GM12891 (cell line): Measurements from ENCODE around the gene IGSF3.
"Not testable (repeated sequence)": the region's sequence is repeated elsewhere in the genome, so short reads cannot be mapped to it uniquely, and the experiment has no call there.

Experiments
- DNase-seq: peaks from one replicate; pipeline ENCODE4 v3.0.0; 2011; ENCODE audit warnings: low spot score; ENCODE audit not compliant: insufficient read length
- FAIRE-seq: peaks from 2 replicates; lab custom pipeline; 2011; peaks lifted over from hg19 to GRCh38; lab: Jason Lieb, UNC
- PAX5 ChIP-seq: IDR thresholded peaks from 2 replicates; pipeline ENCODE4 v1.6.1; 2011; ENCODE audit warnings: low read length, moderate library complexity, mild to moderate bottlenecking; ENCODE audit not compliant: insufficient read depth, severe bottlenecking
- POLR2A ChIP-seq: IDR thresholded peaks from 2 replicates; pipeline ENCODE4 v1.6.1; 2011; ENCODE audit warnings: low read depth, low read length, control low read depth
- POLR2AphosphoS5 ChIP-seq: IDR thresholded peaks from 2 replicates; pipeline ENCODE4 v1.6.1; 2011; ENCODE audit warnings: low read depth, low read length, control low read depth
- POU2F2 ChIP-seq: IDR thresholded peaks from 2 replicates; pipeline ENCODE4 v1.6.1; 2011; ENCODE audit warnings: low read depth, mild to moderate bottlenecking, control low read depth, low read length, moderate library complexity
- SPI1 ChIP-seq: IDR thresholded peaks from 2 replicates; pipeline ENCODE4 v1.6.1; 2011; ENCODE audit warnings: low read depth, low read length, control low read depth
- TAF1 ChIP-seq: IDR thresholded peaks from 2 replicates; pipeline ENCODE4 v1.6.1; 2011; ENCODE audit warnings: low read depth, low read length, control low read depth

The IGSF3 gene

DNA sequence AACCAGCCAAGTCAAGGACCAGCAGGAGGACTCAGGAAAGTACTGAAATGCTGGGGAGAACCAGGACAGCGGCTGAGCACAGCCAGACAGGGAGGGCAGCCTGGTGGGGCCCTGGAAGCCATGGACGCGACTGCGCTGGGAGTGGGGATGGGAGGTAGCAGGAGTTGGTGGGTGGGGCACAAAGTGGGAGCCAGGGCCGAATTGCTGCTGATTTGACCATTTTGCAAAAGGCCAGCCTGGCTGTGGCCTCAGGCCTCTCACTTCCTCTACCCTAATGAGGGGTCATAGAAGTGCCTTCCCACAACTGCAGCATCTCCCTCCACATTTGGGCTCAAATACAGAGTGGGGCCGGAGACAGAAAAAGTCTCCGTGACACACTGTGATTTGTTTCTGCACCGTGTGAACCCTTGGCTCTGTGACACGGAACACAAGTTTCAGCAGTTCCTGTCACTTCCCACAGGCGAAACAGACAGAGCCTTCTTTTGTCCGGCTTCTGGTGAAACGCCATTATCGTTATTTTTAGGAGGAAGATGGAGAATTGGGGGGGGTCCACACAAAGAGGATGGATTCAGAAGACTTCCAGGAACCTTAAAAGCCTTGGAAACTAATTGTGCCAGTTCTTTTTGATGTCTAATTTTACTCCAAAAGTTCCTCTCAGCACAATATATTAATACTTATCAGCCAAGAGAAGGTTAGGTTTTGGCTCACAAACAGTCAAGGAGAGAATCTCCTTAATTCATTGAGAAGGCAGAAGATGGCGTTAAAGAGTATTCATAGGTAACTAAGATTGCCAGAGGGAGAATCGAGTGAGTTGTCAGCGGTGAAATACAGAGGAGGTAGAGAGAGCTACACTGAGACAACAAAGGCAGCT, 21.5 kb downstream of the IGSF3 start:
- not testable (repeated sequence) for DNase-seq, FAIRE-seq
- TF ChIP-seq SPI1 = peak; percentile 42

DNA sequence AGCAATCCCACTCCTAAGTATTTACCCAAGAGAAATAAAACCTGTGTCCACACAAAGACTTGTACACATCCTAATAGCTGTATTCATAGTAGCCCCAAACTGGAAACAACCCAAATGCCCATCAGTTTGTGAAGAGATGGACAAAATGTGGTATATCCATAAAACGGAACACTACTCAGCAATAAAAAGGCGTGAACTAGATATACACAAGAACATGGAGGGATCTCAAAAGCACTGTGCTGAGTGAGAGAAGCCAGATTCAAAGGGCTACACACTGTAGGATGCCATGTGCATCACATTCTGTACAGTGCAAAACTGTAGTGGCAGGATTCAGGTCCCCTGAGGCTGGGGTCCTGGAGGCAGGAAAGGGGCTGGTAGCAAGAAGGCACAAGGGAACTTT, 22.5 kb downstream of the IGSF3 start:
- DNase-seq, FAIRE-seq: not testable (repeated sequence)

DNA sequence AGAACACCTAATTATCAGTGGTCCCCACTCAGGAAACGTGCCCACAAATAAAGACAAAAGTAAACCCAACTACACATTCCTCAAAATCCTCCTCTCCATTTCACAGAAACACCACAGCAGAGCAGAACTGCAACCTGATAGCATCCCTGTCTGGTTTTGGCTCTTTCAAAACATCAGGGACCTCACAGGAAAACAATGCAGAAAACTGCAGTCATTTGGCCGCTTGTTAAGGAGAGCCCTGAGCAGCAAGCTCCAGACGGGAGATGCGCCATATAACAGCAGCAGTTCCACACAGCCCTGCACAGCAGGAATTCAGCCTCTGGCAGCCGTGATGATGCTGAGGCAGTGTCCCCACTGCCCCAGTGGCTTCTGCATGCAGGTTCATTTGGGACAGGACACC, 23.4 kb downstream of the IGSF3 start:
- DNase-seq, FAIRE-seq: not testable (repeated sequence)

DNA sequence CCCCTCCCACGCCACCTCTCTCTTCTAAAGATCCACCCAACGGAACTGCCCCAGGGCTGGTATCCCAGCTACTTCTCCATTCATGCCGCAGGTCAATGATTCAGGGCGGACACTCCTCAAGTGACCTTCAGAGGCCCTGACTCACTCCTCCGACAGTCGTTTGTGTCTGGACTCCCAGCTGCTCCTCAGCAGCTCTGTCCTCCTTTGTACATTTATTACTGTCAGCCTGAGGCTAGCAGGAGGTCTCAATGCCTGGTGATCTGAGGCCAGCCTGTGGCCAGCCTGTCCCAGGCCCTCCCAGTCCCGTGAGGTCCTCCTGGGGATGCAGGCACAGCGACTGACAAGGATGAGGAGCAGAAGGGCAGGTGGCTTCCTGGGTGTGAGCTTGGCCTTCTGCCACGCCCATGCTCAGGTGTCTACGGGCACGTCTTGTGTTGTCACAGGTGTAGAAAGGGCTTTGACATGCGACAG, 24.2 kb downstream of the IGSF3 start:
- not testable (repeated sequence) for DNase-seq, FAIRE-seq

DNA sequence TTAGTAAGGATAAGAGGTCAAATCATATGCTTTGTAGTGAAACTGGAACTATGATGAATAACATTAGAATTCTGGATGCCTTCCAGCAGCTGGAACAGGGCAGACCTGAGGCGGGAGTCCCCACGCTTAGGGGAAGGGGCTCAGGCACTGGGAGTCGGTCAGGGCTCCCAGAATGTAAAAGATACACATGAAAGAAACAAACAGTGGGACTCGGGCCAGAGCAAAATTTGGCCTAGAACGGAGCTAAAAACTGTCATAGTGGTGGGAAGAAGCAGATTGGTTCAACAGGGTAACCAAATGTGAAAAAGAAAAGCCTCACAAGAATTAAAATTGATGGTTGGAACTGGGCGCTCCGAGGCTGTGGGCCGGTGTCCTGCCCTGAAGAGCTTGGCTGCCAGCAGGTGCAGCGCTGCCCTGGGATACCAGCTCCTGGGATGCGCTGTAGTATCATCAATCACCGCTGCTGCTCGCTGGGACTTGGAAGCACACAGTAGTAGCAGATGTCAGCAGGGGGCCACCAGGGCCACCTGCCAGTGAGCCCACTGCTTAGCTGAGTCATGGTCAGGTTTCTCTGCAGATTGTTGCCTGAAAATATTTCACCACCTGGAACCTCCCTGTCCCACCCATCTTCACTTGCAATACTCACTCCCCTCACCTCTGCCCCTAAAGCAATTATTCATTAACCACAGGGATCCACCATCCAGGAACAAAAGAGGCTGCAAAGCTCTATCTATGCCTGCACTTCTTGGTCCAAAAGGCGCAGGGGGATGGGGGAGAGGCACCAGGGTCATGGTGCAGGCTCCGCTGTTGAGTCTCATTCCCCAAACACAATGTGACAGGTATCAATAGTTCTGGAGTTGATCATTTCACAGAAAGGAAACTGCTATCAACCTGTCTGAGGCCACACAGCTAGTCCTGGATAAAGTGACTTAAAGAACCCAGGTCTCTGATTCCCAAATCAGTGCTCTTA, 24.9 kb downstream of the IGSF3 start:
- DNase-seq = not testable (repeated sequence)

GRCh38 chr1:116637583-116637982, 29.9 kb downstream of the IGSF3 start:
- not testable (repeated sequence) for DNase-seq, FAIRE-seq

More for the DNA sequence above, 24.9 kb downstream of the IGSF3 start:
- FAIRE-seq = not testable (repeated sequence)

- FAIRE-seq = not testable (repeated sequence)
Observed at GRCh38 chr1:116636584-116636983, 30.9 kb downstream of the IGSF3 start.

DNA sequence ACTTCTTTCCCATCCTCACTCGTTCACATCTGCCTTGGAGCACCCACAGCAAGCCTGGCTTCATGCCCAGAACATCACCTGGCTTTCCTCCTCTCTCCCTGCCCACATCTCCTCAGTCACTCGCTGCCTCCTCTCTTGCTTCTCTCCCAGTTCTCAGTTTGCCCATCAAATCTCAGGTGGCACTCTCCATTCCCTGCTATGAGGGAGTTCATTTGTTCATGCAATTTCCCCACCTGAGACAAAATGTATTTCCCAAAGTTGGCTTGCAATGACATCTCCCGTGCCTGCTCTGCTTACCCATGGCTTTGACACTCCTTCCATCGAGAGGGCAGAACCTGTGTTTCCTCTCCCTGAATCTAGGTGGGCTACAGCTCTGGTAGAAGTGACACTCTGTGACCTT, 33.1 kb downstream of the IGSF3 start:
- not testable (repeated sequence) for FAIRE-seq, DNase-seq

More at GRCh38 chr1:116636584-116636983, 30.9 kb downstream of the IGSF3 start:
- DNase-seq = not testable (repeated sequence)

DNA sequence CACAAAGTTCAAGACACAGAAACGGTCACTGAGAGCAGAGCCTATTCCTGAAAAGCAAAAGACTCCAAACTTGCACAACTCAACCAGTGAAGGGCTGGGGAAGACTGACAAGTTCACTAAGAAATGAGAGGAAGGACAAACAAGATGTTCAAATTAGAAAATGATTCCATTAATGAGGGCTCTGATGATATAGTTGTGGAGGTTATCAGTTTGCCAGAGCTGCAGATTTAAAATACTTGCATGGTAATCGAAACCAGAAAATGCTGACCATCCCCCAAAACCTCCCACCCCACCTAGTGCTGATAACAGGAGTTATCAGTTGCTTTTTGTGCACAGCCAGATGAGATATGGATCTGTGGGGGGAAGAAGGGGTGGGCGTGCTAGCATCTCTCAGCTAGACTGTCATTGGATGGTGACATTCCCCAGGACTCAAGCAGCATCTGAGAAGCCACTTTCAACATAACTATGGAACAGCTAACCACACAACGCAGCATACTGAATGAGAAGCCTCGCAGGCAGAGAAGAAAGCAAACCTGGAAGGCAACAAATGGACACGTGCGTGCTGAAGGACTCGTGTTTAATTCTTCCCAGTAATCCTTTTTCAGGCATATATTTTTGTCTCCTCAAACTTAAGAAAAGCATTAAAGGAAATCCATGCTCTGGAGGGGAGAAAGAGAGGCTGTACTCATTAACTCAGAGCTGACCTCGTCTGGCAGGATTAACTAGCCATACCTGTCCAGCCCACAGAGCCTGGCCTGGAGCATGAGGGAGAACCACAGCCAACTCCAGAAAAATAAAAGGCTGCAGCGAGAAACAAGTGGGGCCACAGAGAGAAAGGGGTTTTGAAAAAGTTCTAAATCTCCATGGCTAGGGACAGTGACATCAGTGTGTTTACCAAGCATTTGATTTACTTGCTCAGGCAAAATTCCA, 35.3 kb downstream of the IGSF3 start:
- DNase-seq, FAIRE-seq: not testable (repeated sequence)

DNA sequence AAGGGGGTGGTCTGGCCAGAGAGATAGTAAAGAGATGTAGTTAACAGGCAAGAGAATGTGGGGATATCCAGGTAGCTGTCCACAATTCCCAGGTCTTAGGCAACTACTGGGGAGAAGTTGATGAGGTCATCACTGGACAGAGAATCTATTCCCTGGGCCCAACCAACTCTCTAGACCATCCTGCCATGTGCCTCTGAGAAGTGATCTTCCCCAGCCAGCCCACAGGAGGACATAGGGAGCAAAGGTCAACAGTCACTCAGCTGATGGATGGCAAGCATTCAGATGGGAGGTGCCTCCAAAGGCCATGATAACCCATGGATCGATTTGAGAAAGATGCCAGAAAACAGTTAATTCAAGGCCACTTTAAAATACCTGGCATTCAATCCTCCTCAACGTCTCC, 36.0 kb downstream of the IGSF3 start:
- FAIRE-seq, DNase-seq: not testable (repeated sequence)

- FAIRE-seq, DNase-seq: not testable (repeated sequence)
Observed at GRCh38 chr1:116630057-116630456, 37.5 kb downstream of the IGSF3 start.

DNA sequence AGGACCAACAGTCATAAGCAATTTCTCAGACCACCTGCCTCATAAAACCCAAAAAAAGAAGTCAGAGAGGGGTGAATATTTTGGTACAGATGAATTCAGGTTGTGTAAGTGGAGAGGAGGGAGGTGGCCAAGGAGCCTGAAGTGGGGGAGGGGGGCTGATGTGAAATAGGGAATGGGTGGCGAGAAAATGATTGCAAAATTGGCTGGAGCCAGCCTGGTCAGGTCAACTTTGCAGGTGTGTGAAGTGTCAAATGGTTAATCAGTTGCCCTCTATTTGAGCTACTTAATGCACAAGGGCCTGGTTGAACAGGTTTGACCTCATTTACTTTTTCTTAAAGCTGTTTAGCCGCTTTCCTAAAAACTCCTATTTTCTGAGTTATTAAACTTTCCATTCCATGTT, 38.1 kb downstream of the IGSF3 start:
- not testable (repeated sequence) for FAIRE-seq, DNase-seq

DNA sequence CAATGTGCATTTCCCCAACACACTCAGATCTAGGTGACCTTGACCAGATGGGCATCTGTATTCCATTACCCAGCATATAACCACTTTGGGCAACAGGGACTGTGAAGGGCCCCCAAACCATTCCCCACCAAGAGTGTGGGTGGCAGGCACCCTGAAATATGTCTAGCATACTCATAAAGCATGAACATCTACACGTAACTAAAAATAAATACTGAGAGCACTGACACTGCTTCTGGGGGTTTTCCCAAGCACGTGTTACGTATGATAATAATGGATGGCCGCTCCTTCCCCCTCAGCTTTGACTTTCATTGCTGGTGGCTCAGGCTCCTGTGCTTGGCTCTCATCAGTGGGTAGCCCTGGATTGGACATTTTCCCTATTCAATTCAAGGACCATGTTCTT, 39.1 kb downstream of the IGSF3 start:
- FAIRE-seq (no peak), DNase-seq (peak; percentile 2)
- 0 out of 2 replicates have a peak, but pooled peaks have one; percentile 9 for TF ChIP-seq POU2F2
- no peak for TF ChIP-seq TAF1
- no peak for TF ChIP-seq PAX5
- no peak; the same call in 1 of the 2 replicates for TF ChIP-seq POLR2AphosphoS5
- no peak for TF ChIP-seq SPI1
- TF ChIP-seq POLR2A = no peak

DNA sequence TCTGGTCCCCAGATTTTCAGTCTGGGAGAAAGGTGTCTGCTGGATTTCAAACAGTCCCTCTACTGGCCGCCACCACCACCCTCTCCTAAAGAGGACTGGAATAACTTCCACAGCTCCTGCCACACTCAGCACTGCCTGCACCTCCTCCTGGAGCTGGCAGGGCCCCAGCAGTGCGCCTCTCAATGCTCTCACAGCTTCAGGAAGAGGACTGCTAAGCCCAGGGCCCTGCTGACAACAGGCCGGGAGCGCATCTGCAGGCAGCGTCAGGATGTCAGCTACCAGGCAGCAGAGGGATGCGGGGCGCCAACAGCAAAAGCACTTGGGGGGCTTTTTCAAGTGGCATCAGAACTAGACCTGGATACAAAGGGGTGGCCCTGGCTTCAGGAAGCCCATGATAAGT, 40.2 kb downstream of the IGSF3 start:
- DNase-seq, FAIRE-seq: not testable (repeated sequence)

DNA sequence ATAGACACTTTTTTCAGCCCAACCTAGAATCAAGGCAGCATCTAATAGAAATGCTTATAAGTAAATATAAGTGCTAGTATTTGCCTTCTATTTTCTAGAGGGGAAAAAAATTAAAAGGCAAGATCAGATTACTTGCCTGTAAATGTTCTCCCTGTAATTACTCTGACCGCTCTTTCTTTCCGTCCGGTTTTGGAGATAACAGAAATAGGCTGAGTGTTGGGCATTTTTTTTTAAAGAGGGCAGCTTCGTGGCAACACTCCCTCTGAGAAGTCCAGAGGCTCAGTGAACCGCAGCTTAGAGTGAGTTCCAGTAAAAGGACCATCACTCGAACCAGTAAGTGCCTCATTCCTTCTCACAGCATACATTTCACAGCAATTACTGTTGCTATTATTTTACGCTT, 40.6 kb downstream of the IGSF3 start:
- not testable (repeated sequence) for FAIRE-seq, DNase-seq

DNA sequence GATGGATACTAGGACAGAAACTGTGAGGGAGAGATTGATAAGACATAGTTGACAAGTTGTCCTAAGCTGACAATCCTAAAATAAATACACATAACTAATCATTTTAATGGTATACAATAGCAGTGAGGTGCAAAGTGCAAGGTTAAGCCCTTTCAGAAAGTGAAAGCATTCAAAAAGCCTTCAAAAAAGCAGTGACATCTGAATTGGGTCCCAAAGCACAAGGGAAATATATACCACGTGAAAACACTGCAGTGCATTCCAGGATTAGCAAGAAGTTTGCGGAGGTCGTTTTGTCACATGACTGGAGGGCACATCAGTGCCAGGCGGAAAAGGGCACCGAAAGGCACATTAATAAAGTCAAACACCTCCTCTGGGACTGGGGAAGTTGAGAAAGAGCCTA, 42.4 kb downstream of the IGSF3 start:
- not testable (repeated sequence) for DNase-seq, FAIRE-seq
